Left cardiac atrium (tissue), 4 donors: Measurements from ENCODE around the gene CPLX4. TPM values are rescaled to one million over a fixed set of nuclear protein-coding genes. Genes with fewer than 3 reads are reported as not detected.
A peak's percentile ranks its signal among the peaks of the same experiment; 100 is the strongest.

Source experiments
- ATAC-seq, 2 donors: fragments of 200-7000 bp; cut with Tn5 transposase; one replicate each; pipeline ENCODE4 v1.9.1; 2020; ENCODE audit warnings: mild to moderate bottlenecking in 2 of 2, moderate library complexity in 2 of 2
- DNase-seq: peaks from one replicate; pipeline ENCODE4 v3.0.0-alpha.2; 2020
- intact Hi-C, 2 donors: fragments of 100-400 bp; cut with DNase I; formaldehyde crosslinking; loops; one replicate each; pipeline versions ENCODE4 v1.14.1 to v1.15.1; 2022 to 2023
- long read RNA-seq: library from polyadenylated mRNA; unstranded; transcript quantifications from one replicate; pipeline ENCODE4 v2.0.0, GENCODE V29; 2021
- total RNA-seq, 2 donors: library from RNA; stranded (reverse); fragmentation: NEBNext Ultra II Directional; extraction: Animal tissue kit (Norgen Biotek cat#: 25700); gene quantifications; one replicate each; pipeline ENCODE4 v1.2.1, GENCODE V29; 2021
- donor health status: DM: no; HTN: yes; CAD: no.
- donor health status: DM: no; HTN: yes; CAD: no; lungs with severe emphysema.
- donor health status: DM: yes; HTN: yes; CAD: no.
- donor health status: Dilated cardiomyopathy.

The CPLX4 gene, protein sequence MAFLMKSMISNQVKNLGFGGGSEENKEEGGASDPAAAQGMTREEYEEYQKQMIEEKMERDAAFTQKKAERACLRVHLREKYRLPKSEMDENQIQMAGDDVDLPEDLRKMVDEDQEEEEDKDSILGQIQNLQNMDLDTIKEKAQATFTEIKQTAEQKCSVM
- not detected for total RNA-seq
- long read RNA-seq: 0 reads

- intact Hi-C loops: no loop called here
- no peak for DNase-seq
- ATAC-seq: no peak
Observed at GRCh38 chr18:59318460-59319050, at the start of gene CPLX4. Gene CPLX4 (minus strand): TSS chr18:59318649. CDS start chr18:59318462, 187 bp downstream.

DNA sequence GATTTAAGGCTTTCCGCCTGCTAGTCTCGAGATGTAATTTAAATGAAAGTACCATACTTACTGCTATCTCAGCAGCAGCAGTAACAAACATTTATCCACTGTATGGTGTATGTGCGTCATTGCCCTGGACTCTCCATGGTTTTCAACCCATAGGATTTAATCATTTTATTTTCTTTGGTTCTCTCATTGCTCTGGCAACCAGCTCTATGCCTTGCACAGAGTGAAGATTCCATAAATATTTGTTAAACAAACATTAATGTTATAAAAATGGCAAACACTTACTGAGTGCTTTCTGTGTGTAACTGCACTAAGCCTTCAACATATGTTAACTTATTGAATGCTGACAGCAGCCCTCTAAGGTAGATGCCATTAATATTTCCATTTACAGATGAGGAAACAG is 41.9 kb upstream of the CPLX4 start:
- DNase-seq: no peak
- no peak for ATAC-seq
- intact Hi-C loops: no loop called here

- no peak for DNase-seq
- peak; percentile 7 to 35 for ATAC-seq
- intact Hi-C loops: no loop called here
Observed at GRCh38 chr18:59359576-59359952, 41.1 kb upstream of the CPLX4 start.

DNA sequence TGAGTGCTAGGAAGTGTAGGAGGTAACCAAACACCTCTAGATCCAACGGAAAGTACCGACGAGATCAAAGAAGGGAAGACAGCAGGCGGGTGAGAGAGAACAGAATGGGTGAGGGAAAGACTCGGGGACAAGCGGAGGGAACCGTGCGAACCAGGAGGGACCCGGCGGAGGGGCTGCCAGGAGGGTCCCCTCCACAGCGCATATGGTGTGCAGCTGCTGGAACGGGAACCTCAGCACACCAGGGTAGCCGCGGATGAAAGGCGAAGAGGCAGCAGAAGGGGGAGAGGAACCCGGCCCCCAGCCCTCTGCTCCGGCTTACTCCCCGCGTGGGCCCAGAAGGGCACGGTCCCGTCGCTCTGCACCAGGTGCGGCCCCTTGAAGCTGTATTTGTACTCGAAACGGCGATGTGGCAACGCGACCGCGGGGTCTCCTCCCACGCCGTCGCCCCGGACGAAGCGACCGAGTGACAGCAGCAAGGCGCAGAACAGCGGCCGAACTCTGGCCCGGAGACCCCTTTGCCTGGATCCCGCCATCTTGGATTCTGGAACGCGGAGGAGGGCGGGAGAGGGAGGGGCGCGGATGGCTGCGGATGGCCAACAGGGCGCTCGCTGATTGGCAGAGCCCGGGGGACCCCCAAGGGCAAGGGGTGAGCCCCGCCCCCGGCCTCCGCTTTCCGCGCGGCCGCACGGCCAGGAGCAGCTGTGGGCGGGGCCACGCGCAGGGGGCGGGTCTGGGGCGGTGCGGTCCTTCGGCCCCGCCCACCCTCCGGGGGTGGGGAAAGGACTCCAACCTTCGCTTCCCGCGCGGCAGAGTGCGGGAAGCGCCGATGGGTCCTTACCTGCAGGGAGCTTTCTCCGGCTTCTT is 40.5 kb upstream of the CPLX4 start, which contains the start of gene LMAN1:
Gene LMAN1 (minus strand): TSS at position 554 of the 864 bp plus-strand sequence. CDS start 21 bp downstream, at position 533.
- ATAC-seq (peak; percentile 100), DNase-seq (peak; percentile 98)
- intact Hi-C loops: no loop called here

GRCh38 chr18:59358414-59358711 is 39.9 kb upstream of the CPLX4 start:
- DNase-seq (peak; percentile 28), ATAC-seq (no peak)
- intact Hi-C loops: no loop called here

- DNase-seq (no peak), ATAC-seq (peak in 1 of 2 donors; percentile 29)
- intact Hi-C loops: no loop called here
Observed at GRCh38 chr18:59357928-59358327, 39.5 kb upstream of the CPLX4 start.

DNA sequence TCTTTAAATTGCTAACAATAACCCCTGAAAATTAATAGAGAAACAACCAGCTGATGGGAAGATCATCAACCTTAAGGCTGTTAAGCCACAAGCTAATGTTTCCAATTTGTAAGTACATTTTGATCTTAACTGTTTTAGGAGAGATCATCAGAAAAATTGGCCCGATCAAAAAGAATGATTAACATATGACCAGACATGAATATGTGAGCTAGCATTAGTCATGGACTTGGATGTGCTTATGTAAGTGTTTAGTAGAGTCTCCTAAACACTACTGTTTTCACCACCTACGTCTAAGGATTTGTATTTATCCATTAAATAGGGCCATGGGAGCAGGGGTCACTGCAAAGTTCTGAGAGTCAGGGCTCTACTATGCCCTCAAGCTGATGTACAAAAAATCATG is 36.3 kb upstream of the CPLX4 start:
- DNase-seq (no peak), ATAC-seq (no peak)

GRCh38 chr18:59353079-59353680 is 34.7 kb upstream of the CPLX4 start:
- intact Hi-C loops: no loop called here
- ATAC-seq: no peak
- no peak for DNase-seq

More for the DNA sequence above, 36.3 kb upstream of the CPLX4 start:
- intact Hi-C loops: no loop called here

DNA sequence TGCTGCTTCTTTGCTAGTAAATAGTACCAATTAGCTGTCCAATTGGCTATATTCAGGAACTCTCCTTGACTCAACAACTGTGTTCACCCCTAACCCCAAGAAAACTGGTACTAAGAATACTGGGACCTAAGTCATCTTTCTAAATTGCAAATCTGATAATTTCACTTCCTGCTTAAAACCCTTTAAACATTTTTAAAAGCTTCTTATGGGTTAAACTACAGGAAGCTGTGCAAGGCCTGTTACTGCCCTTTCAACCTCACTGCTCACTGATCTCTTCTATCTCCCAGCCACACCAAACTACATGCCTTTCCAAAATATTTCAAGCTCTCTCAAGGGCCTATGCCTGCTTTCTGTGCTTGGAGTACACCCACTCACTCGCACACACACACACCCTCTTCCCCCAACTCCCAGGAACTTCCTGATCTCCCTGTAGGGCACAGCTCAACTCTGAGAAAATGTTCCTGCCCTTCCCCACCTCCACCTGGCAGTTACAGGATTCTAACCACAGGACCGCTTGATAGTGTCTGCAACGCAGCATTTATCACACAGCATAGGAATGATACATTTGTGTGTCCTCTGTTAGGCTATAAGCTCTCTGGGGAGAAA is 33.9 kb upstream of the CPLX4 start:
- no peak for DNase-seq
- intact Hi-C loops: no loop called here
- ATAC-seq: no peak

DNA sequence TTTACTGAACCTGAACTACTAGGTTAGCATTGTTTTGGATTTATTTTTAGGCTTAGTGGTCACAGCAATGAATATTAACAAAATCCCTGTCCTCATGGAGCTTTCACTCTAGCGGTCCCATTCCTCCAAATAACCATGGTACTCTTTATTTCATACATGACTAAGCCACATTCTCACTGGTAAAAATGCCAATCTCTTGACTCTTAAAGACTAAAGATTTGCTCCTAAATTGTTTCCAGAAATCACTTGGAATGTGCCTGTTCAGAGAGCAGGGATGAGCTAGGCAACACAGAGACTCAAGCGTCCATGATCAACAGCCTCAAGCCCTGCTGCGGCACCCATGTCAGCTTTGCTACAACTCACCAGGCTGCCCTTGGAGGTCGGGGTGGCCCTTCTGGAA is 27.1 kb upstream of the CPLX4 start:
- no peak for ATAC-seq
- DNase-seq: no peak
- intact Hi-C loops: no loop called here

- ATAC-seq (no peak), DNase-seq (no peak)
- intact Hi-C loops: no loop called here
Observed at GRCh38 chr18:59344996-59345395, 26.5 kb upstream of the CPLX4 start.

GRCh38 chr18:59343926-59344325 is 25.5 kb upstream of the CPLX4 start:
- DNase-seq (no peak), ATAC-seq (no peak)
- intact Hi-C loops: no loop called here

DNA sequence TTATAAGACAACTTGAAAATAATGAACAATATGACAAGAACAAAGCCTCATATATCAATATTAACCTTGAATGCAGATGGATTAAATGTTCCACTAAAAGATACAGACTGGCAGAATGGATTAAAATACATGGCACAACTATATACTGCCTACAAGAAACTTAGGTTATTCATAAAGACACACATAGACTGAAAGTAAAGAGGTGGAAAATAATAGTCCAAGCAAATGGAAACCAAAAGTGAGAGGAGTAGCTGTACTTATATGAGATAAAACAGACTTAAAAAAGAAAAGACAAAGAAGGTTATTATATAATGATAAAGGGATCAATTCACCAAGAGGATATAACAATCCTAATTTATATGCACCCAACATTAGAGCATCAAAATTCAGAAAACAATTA is 22.4 kb upstream of the CPLX4 start:
- no peak for ATAC-seq
- intact Hi-C loops: no loop called here

GRCh38 chr18:59340312-59340711 is 21.9 kb upstream of the CPLX4 start:
- intact Hi-C loops: no loop called here
- no peak for DNase-seq
- no peak for ATAC-seq

More for the DNA sequence above, 22.4 kb upstream of the CPLX4 start:
- DNase-seq: no peak

DNA sequence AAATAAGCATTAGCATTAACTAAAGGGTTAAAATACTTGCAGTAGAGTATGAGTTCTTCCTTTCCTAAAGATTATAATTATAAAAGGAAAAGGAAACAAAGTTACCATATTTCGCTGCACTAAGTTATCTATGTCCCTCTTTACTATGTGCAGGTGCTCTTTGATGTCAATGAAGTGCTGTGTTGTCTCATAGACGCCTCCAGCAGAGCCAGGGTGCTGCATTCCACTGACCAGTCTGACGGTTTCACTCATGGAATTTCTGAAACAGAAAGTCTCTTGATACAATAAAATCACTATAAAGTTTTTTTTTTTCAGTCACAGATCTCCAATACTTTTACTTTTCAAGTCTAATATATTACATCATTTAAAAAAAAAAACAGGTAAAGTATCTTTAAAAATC is 14.5 kb upstream of the CPLX4 start:
- DNase-seq: no peak
- intact Hi-C loops: no loop called here
- ATAC-seq: peak in 1 of 2 donors; percentile 55

DNA sequence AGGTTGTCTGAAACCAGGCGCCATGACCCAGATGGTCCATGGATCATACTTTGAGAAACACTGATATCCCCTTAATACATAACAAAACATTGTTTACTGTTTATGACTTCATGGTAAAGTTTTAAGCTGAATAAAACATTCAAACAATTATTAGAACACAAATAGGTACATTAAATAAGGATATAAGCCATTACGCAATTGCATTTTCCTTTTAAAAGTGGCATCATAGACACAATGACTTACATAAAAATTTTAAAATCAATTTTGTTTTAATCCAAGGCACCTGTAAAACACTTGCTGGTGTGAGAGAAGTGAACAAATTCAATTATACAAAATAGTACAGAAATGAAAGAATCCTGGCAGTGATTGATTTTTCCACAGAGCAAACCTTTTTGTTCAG is 10.2 kb upstream of the CPLX4 start:
- DNase-seq (no peak), ATAC-seq (no peak)

GRCh38 chr18:59325965-59326364 is 7.5 kb upstream of the CPLX4 start:
- intact Hi-C loops: no loop called here
- DNase-seq (no peak), ATAC-seq (no peak)

More for the DNA sequence above, 10.2 kb upstream of the CPLX4 start:
- intact Hi-C loops: no loop called here

- no peak for DNase-seq
- intact Hi-C loops: no loop called here
- no peak for ATAC-seq
Observed at GRCh38 chr18:59324623-59324971, 6.1 kb upstream of the CPLX4 start.

GRCh38 chr18:59323931-59324622 is 5.6 kb upstream of the CPLX4 start:
- no peak for DNase-seq
- intact Hi-C loops: no loop called here
- no peak for ATAC-seq
